ENCODE results near the gene PARPBP.

GRCh38 chr12:102220736-102221135 is 100.8 kb downstream of the PARPBP start:
- TF ChIP-seq CTCF (IDR thresholded peaks at IDR 0.05) (no peak), TCF12 (IDR thresholded peaks at IDR 0.05) (no peak), POLR2AphosphoS5 (IDR thresholded peaks at IDR 0.05; ENCODE audit: low read depth, low read length) (no peak), RAD21 (IDR thresholded peaks at IDR 0.05; ENCODE audit: low read length) (no peak)

All from SK-N-SH (cell line).